Midbrain (tissue), 1 donor: ENCODE results near the gene BIRC5.

Source experiments
- DNase-seq: peaks from one replicate; lab custom pipeline; 2025; lab: John Stamatoyannopoulos, UW

BIRC5 gene

GRCh38 chr17:78225088-78225865, 11.2 kb downstream of the BIRC5 start:
- peak; percentile 42 for DNase-seq

DNA sequence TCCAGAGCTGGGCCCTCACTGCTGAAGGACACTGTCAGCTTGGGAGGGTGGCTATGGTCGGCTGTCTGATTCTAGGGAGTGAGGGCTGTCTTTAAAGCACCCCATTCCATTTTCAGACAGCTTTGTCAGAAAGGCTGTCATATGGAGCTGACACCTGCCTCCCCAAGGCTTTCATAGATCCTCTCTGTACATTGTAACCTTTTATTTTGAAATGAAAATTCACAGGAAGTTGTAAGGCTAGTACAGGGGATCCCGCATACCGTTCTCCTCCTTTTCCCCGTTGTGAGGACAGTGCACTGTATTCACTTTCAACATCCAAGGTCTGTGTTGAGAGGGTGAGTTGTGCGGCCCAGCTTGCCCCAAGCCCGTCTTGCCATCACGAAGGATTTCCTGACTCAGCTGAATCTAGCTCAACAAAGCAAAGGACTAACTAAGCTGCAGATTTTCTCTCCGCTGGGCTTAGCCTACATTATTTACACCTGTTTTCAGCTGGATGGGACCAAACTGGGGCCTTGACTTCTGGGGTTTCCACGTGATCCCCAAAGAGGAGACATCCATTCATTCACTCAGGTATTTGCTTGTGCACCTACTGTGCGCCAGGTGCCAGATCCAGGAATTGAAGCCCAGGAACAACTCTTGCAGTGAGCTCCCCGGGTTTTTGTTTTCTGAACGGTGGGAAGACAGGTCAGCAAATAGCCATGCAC, 12.2 kb downstream of the BIRC5 start:
- DNase-seq: no peak

DNA sequence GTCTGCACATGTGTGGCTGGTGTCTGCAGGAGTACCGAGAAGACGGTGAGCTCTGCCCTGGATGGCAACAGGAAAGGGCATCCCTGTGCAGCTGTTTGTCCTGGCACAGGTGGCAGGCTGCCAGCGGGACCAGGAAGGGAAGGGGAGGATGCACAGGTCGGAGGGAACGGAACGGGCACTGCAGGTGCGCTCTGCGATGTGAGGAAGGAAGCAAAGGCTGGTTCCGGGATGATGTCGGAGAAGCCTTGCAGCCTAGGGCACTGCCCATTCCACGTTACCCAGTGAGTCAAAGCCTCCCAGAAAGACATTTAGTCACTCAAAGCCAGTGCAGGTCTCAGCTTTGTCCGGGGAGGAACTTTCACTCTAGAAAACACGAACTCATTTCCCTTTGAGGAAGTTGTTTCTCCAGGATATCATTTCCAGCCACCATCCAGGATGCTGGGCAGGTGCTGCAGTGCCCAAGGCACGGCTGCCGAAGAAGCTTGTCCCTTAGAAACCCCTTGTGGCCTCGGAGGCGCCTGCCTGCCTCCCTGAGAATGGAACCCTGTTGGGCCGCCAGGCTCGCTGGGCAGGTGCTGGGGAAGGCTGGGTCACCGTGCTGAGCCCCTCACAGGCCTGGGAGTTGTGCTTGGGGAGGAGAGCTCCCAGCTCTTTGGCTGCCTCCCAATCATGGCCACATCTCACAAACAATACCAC, 12.9 kb downstream of the BIRC5 start:
- DNase-seq: no peak

DNA sequence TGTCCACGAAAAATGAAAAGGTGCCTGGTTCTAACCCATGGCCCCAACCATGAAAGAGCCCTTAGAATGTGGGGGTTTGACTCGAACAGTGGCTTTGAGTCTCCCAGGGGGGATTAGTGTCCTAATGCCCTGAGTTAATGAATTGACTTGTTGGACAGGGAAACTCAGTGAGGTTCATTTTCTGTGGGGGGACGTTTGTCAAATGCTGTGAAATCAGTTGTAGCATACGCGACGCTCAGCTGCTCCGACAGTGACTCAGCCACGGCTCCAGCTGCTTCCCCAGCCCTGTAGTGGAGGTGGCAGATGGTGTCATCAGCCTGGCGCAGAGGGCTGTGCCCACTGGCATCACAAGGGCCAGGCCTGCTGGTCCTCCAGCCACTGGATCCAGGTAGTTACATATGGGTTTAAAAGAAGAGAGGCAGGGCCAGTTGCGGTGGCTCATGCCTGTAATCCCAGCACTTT, 13.4 kb downstream of the BIRC5 start:
- DNase-seq: peak; percentile 56

DNA sequence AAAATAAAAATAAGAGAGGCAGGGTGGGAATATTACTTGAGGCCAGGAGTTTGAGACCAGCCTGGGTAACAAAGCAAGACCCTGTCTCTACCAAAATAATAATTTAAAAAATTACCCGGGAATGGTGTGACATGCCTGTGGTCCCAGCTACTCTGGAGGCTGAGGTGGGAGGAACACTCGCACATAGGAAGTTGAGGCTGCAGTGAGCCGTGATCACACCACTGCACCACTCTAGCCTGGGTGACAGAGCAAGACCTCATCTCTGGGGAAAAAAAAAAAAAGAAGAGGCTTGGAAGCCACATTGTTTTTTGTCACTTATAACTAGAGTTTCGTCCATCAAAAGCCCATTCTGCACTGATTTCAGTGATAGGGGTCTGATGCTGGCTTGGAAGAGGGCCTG, 14.1 kb downstream of the BIRC5 start:
- no peak for DNase-seq

GRCh38 chr17:78230252-78230962, 16.4 kb downstream of the BIRC5 start:
- no peak for DNase-seq

DNA sequence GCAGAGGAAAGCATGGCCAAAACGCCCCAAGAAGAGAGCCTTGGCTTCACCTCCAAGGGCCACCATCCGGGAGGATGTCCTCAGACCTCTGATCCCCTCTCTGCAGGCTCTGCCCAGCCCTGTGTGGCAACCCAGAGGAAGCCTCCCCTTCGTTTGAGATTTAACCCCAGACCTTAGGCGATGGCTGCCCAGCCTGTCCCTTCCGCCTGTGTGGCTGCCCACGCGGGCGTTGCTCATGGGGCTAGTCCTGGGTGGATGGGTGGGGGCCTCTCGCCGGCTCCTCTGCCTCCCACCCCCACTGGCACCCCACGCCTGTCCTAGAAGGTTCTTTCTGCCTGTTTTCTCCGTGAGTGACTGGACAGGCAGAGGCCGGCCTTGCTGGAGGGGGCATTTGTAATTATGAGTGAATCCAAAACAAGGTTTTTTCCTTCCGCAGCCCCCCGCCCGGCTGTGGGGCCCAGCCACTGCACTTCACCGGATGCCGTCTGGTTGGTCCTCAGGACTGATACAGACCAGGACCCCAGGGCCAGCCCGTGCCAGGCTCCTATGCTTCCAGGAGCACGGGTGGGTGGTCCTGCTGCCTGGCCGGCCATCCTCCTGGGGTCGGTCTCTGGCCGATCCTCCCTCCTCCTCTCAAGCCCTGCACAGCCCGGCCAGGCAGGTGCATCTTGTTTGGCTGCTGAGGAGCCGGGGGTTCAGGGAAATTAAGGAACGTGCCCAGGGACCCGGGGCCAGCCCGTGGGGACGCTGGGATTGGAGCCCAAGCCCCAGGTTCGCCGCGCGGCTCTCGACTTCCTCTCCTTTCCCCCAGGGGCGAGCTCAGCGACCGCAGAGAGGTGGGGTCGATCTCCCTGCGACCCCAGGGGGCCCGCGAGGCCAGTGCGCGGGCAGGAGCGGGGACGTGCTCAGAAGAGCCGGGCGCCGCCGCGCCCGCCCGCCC, 17.2 kb downstream of the BIRC5 start, which contains the start of gene TMEM235:
Gene TMEM235, plus strand, starts transcription at position 636 of the 940 bp plus-strand sequence. CDS start 393 bp downstream, outside the sequence.
- peak; percentile 34 for DNase-seq

GRCh38 chr17:78231991-78232858, 18.2 kb downstream of the BIRC5 start:
- DNase-seq: no peak

DNA sequence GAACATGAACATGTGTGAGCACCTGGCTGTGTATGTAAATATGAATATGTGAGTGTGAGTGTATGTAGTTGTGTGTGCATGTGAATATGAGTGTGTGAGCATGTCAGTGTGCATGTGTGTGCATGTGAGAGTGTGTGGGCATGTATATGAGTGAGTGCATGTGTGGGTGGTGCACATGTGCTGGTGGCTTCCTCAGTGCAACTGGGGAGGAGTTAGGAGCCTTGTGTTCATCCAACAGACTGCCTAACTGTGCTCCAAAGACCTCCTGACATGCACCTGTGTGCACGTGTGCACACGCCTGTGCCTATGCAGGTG, 18.8 kb downstream of the BIRC5 start:
- no peak for DNase-seq

- no peak for DNase-seq
Measured at GRCh38 chr17:78233678-78234077, 19.6 kb downstream of the BIRC5 start.

DNA sequence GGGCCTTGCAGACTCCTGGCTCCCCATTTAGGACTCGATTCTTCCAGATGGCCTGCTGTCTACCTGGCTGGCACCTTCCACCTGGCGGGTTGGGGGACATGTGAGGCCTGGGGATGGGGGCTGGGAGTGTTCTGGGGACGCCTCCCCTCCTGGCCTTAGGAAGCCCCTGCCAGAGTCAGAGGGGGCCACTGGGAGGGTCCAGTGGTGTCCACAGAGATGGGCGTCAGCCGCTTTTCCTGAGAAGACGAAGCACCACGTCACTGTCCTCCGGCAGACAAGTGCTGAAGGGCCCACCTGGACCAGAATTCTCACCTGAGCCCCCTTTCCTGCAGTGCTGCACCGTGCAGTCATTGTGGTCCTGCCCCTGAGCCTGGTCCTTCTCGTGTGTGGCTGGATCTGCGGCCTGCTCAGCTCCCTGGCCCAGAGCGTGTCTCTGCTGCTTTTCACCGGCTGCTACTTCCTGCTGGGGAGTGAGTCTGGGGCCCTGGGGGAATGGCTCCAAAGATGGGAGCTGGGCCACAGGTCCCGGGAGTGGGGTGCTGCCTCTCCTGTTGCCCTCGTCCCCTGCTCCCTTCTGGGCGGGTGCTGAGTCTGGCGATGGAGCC, 20.3 kb downstream of the BIRC5 start:
- no peak for DNase-seq

DNA sequence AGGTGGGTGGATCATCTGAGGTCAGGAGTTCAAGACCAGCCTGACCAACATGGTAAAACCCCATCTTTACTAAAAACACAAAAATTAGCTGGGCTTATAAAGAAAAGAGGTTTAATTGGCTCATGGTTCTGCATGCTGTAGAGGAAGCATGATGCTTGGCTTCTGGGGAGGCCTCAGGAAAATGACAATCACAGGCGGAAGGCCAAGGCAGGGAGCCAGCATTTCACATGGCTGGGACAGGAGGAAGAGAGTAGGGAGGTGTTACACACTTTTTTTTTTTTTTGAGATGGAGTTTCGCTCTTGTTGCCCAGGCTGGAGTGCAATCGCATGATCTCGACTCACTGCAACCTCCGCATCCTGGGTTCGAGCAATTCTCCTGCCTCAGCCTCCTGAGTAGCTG, 21.0 kb downstream of the BIRC5 start:
- peak; percentile 77 for DNase-seq

GRCh38 chr17:78235885-78236284, 21.8 kb downstream of the BIRC5 start:
- no peak for DNase-seq

GRCh38 chr17:78236362-78237127, 22.5 kb downstream of the BIRC5 start:
- no peak for DNase-seq

DNA sequence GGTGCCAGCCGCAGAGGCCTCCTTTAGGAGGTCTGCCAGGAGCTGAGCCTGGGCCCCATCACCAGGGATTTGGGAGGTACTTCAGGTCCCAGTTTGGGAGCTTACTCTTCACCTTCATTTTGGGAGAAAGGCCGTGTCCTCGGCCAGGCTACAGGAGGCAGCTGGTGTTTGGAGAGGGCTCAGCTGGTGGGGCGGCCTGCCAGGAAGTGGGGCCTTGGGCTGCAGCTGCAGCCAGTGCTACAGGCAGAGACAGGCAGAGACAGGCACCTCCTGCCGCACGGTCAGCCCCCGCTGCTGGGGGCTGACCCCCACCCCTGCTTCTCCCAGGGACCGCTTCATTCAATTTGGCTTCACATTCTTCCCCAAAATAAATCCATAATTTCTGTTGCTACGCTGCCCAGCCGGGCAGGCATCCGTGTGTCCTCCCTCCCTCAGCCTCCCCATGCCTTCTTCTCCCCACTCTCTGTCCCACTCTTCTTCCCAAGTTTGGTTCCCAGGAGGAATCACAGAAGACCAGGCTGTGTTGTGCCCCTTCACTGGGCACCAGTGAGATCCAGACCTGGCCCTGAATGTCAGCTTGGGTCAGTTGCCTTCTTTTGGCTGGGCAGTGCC, 23.5 kb downstream of the BIRC5 start:
- DNase-seq: peak; percentile 87

DNA sequence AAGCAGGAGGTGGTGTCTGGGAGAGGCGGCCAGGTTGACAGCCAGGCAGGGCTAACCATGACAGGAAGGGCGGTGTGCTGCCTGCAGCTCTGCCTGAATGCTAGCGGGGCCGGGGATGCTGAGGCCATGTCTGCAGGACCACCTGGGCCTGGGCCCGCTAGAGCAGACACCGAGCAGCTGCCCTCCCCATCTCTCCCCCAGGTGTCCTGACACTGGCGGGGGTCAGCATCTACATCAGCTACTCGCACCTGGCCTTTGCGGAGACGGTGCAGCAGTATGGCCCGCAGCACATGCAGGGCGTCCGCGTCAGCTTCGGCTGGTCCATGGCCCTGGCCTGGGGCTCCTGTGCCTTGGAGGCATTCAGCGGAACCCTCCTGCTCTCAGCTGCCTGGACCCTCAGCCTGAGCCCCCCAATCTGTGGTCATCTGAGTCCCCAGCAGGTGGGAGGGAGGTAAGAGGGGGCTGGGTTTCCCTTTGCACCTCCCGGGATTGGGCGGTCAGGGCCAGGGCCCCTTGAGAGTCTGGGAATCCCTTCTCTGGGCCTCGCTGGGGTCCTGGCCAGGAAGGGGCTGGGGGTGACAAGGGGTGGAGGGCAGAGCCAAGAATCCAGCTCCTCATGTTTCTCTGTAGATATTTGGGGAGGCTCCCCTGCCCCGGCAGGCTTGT, 24.9 kb downstream of the BIRC5 start:
- DNase-seq: no peak

GRCh38 chr17:78239489-78239931, 25.5 kb downstream of the BIRC5 start:
- DNase-seq: no peak
